H9 (cell line): ENCODE measurements around the gene MYOCD. TPM values are rescaled to one million over a fixed set of nuclear protein-coding genes. Genes with fewer than 3 reads are reported as not detected.

ENCODE experiments used
- DNase-seq: peaks from one replicate; pipeline ENCODE4 v3.0.0-alpha.2; 2017
- H2AFZ ChIP-seq: one replicate; pipeline ENCODE4 v1.6.1; 2013; ENCODE audit warnings: mild to moderate bottlenecking, low read length, control low read depth, moderate library complexity
- H2AK5ac ChIP-seq: 2 replicates; pipeline ENCODE4 v1.6.1; 2013; ENCODE audit warnings: low read length, control low read depth, mixed read lengths; ENCODE audit not compliant: insufficient read length
- H2BK120ac ChIP-seq: one replicate; pipeline ENCODE4 v1.6.1; 2013; ENCODE audit warnings: low read depth, mild to moderate bottlenecking, low read length, control low read depth, inconsistent platforms; ENCODE audit not compliant: poor library complexity, severe bottlenecking
- H2BK12ac ChIP-seq: 2 replicates; pipeline ENCODE4 v1.6.1; 2013; ENCODE audit warnings: low read length, control low read depth, mixed read lengths, low read depth; ENCODE audit not compliant: insufficient read length
- H2BK15ac ChIP-seq: 2 replicates; pipeline ENCODE4 v1.6.1; 2013; ENCODE audit warnings: low read depth, low read length, control low read depth
- H2BK20ac ChIP-seq: one replicate; pipeline ENCODE4 v1.6.1; 2013; ENCODE audit warnings: low read depth, mild to moderate bottlenecking, low read length, control low read depth, inconsistent platforms; ENCODE audit not compliant: poor library complexity, severe bottlenecking
- H2BK5ac ChIP-seq: 2 replicates; pipeline ENCODE4 v1.6.1; 2013; ENCODE audit warnings: low read length, control low read depth, mixed read lengths; ENCODE audit not compliant: insufficient read length
- H3K14ac ChIP-seq: 2 replicates; pipeline ENCODE4 v1.6.1; 2013; ENCODE audit warnings: low read length, control low read depth; ENCODE audit not compliant: insufficient read depth
- H3K18ac ChIP-seq: 2 replicates; pipeline ENCODE4 v1.6.1; 2013; ENCODE audit warnings: low read depth, mild to moderate bottlenecking, mixed read lengths, low read length, control low read depth; ENCODE audit not compliant: insufficient read length
- H3K23ac ChIP-seq: 2 replicates; pipeline ENCODE4 v1.6.1; 2013; ENCODE audit warnings: low read length, control low read depth, mixed read lengths, low read depth; ENCODE audit not compliant: insufficient read length
- H3K23me2 ChIP-seq: 2 replicates; pipeline ENCODE4 v1.6.1; 2013; ENCODE audit warnings: low read depth, mild to moderate bottlenecking, mixed read lengths, low read length, control low read depth; ENCODE audit not compliant: insufficient read length, poor library complexity, severe bottlenecking
- H3K27ac ChIP-seq: 2 replicates; pipeline ENCODE4 v1.5.1; 2013; ENCODE audit warnings: low read length, control low read depth, mixed read lengths, low read depth; ENCODE audit not compliant: insufficient read length
- H3K27me3 ChIP-seq: 2 replicates; pipeline ENCODE4 v1.6.1; 2013; ENCODE audit warnings: low read length, control low read depth, inconsistent platforms; ENCODE audit not compliant: insufficient read depth
- H3K4ac ChIP-seq: 2 replicates; pipeline ENCODE4 v1.6.1; 2013; ENCODE audit warnings: low read depth, mild to moderate bottlenecking, control low read depth, inconsistent platforms, low read length, moderate library complexity
- H3K4me1 ChIP-seq: 2 replicates; pipeline ENCODE4 v1.6.1; 2013; ENCODE audit warnings: low read length, control low read depth, inconsistent platforms; ENCODE audit not compliant: insufficient read depth
- H3K4me2 ChIP-seq: 2 replicates; pipeline ENCODE4 v1.6.1; 2013; ENCODE audit warnings: low read length, control low read depth, mixed read lengths; ENCODE audit not compliant: insufficient read length, insufficient read depth
- H3K56ac ChIP-seq: 2 replicates; pipeline ENCODE4 v1.6.1; 2013; ENCODE audit warnings: low read depth, mild to moderate bottlenecking, mixed read lengths, low read length, control low read depth; ENCODE audit not compliant: insufficient read length
- H3K79me1 ChIP-seq: 2 replicates; pipeline ENCODE4 v1.6.1; 2013; ENCODE audit warnings: low read depth, mild to moderate bottlenecking, moderate library complexity, low read length, control low read depth, inconsistent platforms; ENCODE audit not compliant: insufficient read depth, poor library complexity, severe bottlenecking
- H3K79me2 ChIP-seq: 2 replicates; pipeline ENCODE4 v1.6.1; 2013; ENCODE audit warnings: low read length, control low read depth, inconsistent platforms; ENCODE audit not compliant: insufficient read depth
- H3K9ac ChIP-seq: 2 replicates; pipeline ENCODE4 v1.6.1; 2013; ENCODE audit warnings: low read length, control low read depth, mixed read lengths; ENCODE audit not compliant: insufficient read length; ENCODE audit errors: extremely low read depth
- H3K9me3 ChIP-seq: one replicate; pipeline ENCODE4 v1.6.1; 2013; ENCODE audit warnings: low read depth, low read length, inconsistent platforms; ENCODE audit not compliant: control insufficient read depth
- H3T11ph ChIP-seq: one replicate; pipeline ENCODE4 v1.6.1; 2013; ENCODE audit warnings: mild to moderate bottlenecking, low read length, control low read depth, inconsistent platforms
- H4K20me1 ChIP-seq: one replicate; pipeline ENCODE4 v1.6.1; 2013; ENCODE audit not compliant: control insufficient read depth, insufficient read length, insufficient read depth
- H4K5ac ChIP-seq: 2 replicates; pipeline ENCODE4 v1.6.1; 2013; ENCODE audit warnings: low read depth, mild to moderate bottlenecking, mixed read lengths, low read length, control low read depth; ENCODE audit not compliant: insufficient read length
- H4K8ac ChIP-seq: replicated peaks from 2 replicates; pipeline ENCODE4 v1.6.1; 2013; ENCODE audit warnings: low read length, control low read depth, mixed read lengths, low read depth; ENCODE audit not compliant: insufficient read length
- H4K91ac ChIP-seq: 2 replicates; pipeline ENCODE4 v1.6.1; 2013; ENCODE audit warnings: low read depth, mild to moderate bottlenecking, moderate library complexity, mixed read lengths, low read length, control low read depth; ENCODE audit not compliant: insufficient read length
- H3K27ac Mint-ChIP-seq, 3 experiments: 2 replicates in 2 of 3; 3 replicates in 1 of 3; pipeline ENCODE4 v1.8.0; 2020 to 2021; ENCODE audit warnings: mixed read lengths in 3 of 3, mild to moderate bottlenecking in 1 of 3, moderate library complexity in 1 of 3
- H3K27me3 Mint-ChIP-seq: 2 replicates; pipeline ENCODE4 v1.8.0; 2021; ENCODE audit warnings: low read depth, mild to moderate bottlenecking, moderate library complexity, mixed read lengths
- H3K36me3 Mint-ChIP-seq, 3 experiments: 2 replicates in 2 of 3; 3 replicates in 1 of 3; pipeline ENCODE4 v1.8.0; 2020 to 2021; ENCODE audit warnings: low read depth in 3 of 3, mixed read lengths in 3 of 3; ENCODE audit not compliant: insufficient read depth in 1 of 3
- H3K4me1 Mint-ChIP-seq, 2 experiments: 2 replicates each; pipeline ENCODE4 v1.8.0; 2020; ENCODE audit warnings: mixed read lengths in 2 of 2
- H3K4me3 Mint-ChIP-seq, 2 experiments: 2 replicates in 1 of 2; 3 replicates in 1 of 2; pipeline ENCODE4 v1.8.0; 2020 to 2021; ENCODE audit warnings: mild to moderate bottlenecking in 2 of 2, mixed read lengths in 2 of 2, moderate library complexity in 1 of 2
- H3K9me3 Mint-ChIP-seq, 2 experiments: 2 replicates in 1 of 2; 3 replicates in 1 of 2; pipeline ENCODE4 v1.8.0; 2020; ENCODE audit warnings: mild to moderate bottlenecking in 2 of 2, mixed read lengths in 2 of 2, moderate library complexity in 1 of 2
- CTCF ChIP-seq: fragments of 200-600 bp; sonication (generic); conservative IDR thresholded peaks from 3 replicates; pipeline ENCODE4 v1.8.0; 2021; ENCODE audit warnings: antibody characterized with exemption, mild to moderate bottlenecking
- WGBS: extraction: QIAGEN DNeasy Blood & Tissue Kit; methylation state at CpG from one replicate; pipeline ENCODE4 v1.1.7; 2013; ENCODE audit warnings: missing lambda C conversion rate, low lambda C conversion rate, mixed read lengths; ENCODE audit not compliant: insufficient read length; ENCODE audit errors: extremely low coverage; 5-methylcytosine and 5-hydroxymethylcytosine counted together
- total RNA-seq: library from RNA; stranded (reverse); gene quantifications from 2 replicates; pipeline ENCODE4 v1.2.1, GENCODE V29; 2021

Gene MYOCD
- total RNA-seq, 1 experiment from 2014 or later = 0.17 TPM

- TF ChIP-seq CTCF = no peak
- no CpG with 5 or more reads among the region's 2 CpGs for WGBS
- H2AK5ac ChIP-seq = no peak overlapping the region
Observed at GRCh38 chr17:12641084-12641483, 24.6 kb upstream of the MYOCD start.

More at GRCh38 chr17:12641084-12641483, 24.6 kb upstream of the MYOCD start:
- Histone ChIP-seq H3K4ac (no peak overlapping the region), H2AFZ (no peak overlapping the region), H4K5ac (no peak overlapping the region), H3K18ac (no peak overlapping the region), H3K4me1 (peaks cover 3% of the 10 kb centered on the region; the same call in 1 of the 2 replicates), H3K27me3 (no peaks in the 10 kb centered on the region), H4K20me1 (no peaks in the 10 kb centered on the region), H3K9me3 (no peaks in the 10 kb centered on the region), H3K23ac (no peak overlapping the region), H2BK15ac (no peak overlapping the region), H4K8ac (no peak overlapping the region), H3K56ac (no peak overlapping the region), H3K9ac (no peak overlapping the region), H3T11ph (no peak overlapping the region), H4K91ac (no peak overlapping the region), H2BK20ac (no peak overlapping the region), H2BK120ac (no peak overlapping the region), H3K14ac (no peak overlapping the region), H2BK12ac (no peak overlapping the region), H3K79me1 (no peaks in the 10 kb centered on the region), H3K23me2 (no peaks in the 10 kb centered on the region), H3K79me2 (no peaks in the 10 kb centered on the region), H2BK5ac (no peak overlapping the region), H3K4me2 (no peak overlapping the region), H3K27ac (no peak overlapping the region)
- no peak overlapping the region for H3K4me3 Mint-ChIP-seq
- no peak for DNase-seq
- peaks cover 0 to 3% (median 2%) of the 10 kb centered on the region in 3 experiments; a peak in 4 of 7 replicates for H3K36me3 Mint-ChIP-seq
- no peak overlapping the region for H3K27ac Mint-ChIP-seq
- H3K4me1 Mint-ChIP-seq = peaks cover 15 to 24% of the 10 kb centered on the region in 2 experiments
- H3K27me3 Mint-ChIP-seq = no peaks in the 10 kb centered on the region
- H3K9me3 Mint-ChIP-seq = peaks cover 4% of the 10 kb centered on the region in 2 experiments
